ENCODE measurements around the gene SNN.

SNN gene

GRCh38 chr16:11679941-11680911 is 12.0 kb downstream of the SNN start:
- H3K4me3 ChIP-seq (ENCODE audit: low read depth in 1 of 5, low read length in 5 of 5) = no peak overlapping the region

GRCh38 chr16:11681556-11681955 is 13.3 kb downstream of the SNN start:
- Histone ChIP-seq H3K9me3 (ENCODE audit: control insufficient read depth in 5 of 5, low read length in 5 of 5) (no peaks in the 10 kb centered on the region), H3K27ac (ENCODE audit: low read depth, low read length) (no peak overlapping the region), H3K36me3 (ENCODE audit: control insufficient read depth in 5 of 5, insufficient read depth in 5 of 5, low read length in 5 of 5) (peaks cover 18 to 88% (median 76%) of the 10 kb centered on the region in 5 donors), H3K9ac (ENCODE audit: low read length in 5 of 5) (no peak overlapping the region), H3K4me3 (ENCODE audit: low read depth in 1 of 5, low read length in 5 of 5) (no peak overlapping the region), H3K4me1 (ENCODE audit: control insufficient read depth in 5 of 5, insufficient read depth in 5 of 5, low read length in 5 of 5) (peaks cover 8 to 47% (median 34%) of the 10 kb centered on the region in 5 donors), H3K27me3 (ENCODE audit: control insufficient read depth in 5 of 5, insufficient read depth in 4 of 5, low read length in 5 of 5) (no peaks in the 10 kb centered on the region)

More at GRCh38 chr16:11679941-11680911, 12.0 kb downstream of the SNN start:
- Histone ChIP-seq H3K9me3 (ENCODE audit: control insufficient read depth in 5 of 5, low read length in 5 of 5) (no peaks in the 10 kb centered on the region), H3K27me3 (ENCODE audit: control insufficient read depth in 5 of 5, insufficient read depth in 4 of 5, low read length in 5 of 5) (no peaks in the 10 kb centered on the region), H3K9ac (ENCODE audit: low read length in 5 of 5) (no peak overlapping the region), H3K36me3 (ENCODE audit: control insufficient read depth in 5 of 5, insufficient read depth in 5 of 5, low read length in 5 of 5) (peaks cover 18 to 93% (median 85%) of the 10 kb centered on the region in 5 donors), H3K27ac (ENCODE audit: low read depth, low read length) (peak overlapping the region; percentile 17), H3K4me1 (ENCODE audit: control insufficient read depth in 5 of 5, insufficient read depth in 5 of 5, low read length in 5 of 5) (peaks cover 8 to 60% (median 36%) of the 10 kb centered on the region in 5 donors)

- Histone ChIP-seq H3K27me3 (ENCODE audit: control insufficient read depth in 5 of 5, insufficient read depth in 4 of 5, low read length in 5 of 5) (no peaks in the 10 kb centered on the region), H3K9me3 (ENCODE audit: control insufficient read depth in 5 of 5, low read length in 5 of 5) (no peaks in the 10 kb centered on the region), H3K27ac (ENCODE audit: low read depth, low read length) (no peak overlapping the region), H3K4me1 (ENCODE audit: control insufficient read depth in 5 of 5, insufficient read depth in 5 of 5, low read length in 5 of 5) (peaks cover 8 to 42% (median 29%) of the 10 kb centered on the region in 5 donors), H3K9ac (ENCODE audit: low read length in 5 of 5) (no peak overlapping the region), H3K4me3 (ENCODE audit: low read depth in 1 of 5, low read length in 5 of 5) (no peak overlapping the region), H3K36me3 (ENCODE audit: control insufficient read depth in 5 of 5, insufficient read depth in 5 of 5, low read length in 5 of 5) (peaks cover 21 to 86% (median 70%) of the 10 kb centered on the region in 5 donors)
These were observed 13.9 kb downstream of the SNN start for GRCh38 chr16:11681976-11682654.

GRCh38 chr16:11682655-11683096 is 14.4 kb downstream of the SNN start:
- Histone ChIP-seq H3K4me1 (ENCODE audit: control insufficient read depth in 5 of 5, insufficient read depth in 5 of 5, low read length in 5 of 5) (peaks cover 8 to 37% (median 28%) of the 10 kb centered on the region in 5 donors), H3K27me3 (ENCODE audit: control insufficient read depth in 5 of 5, insufficient read depth in 4 of 5, low read length in 5 of 5) (no peaks in the 10 kb centered on the region), H3K36me3 (ENCODE audit: control insufficient read depth in 5 of 5, insufficient read depth in 5 of 5, low read length in 5 of 5) (peaks cover 21 to 85% (median 69%) of the 10 kb centered on the region in 5 donors)

GRCh38 chr16:11683145-11683544 is 14.9 kb downstream of the SNN start:
- H3K36me3 ChIP-seq (ENCODE audit: control insufficient read depth in 5 of 5, insufficient read depth in 5 of 5, low read length in 5 of 5) = peaks cover 21 to 84% (median 69%) of the 10 kb centered on the region in 5 donors
- H3K4me1 ChIP-seq (ENCODE audit: control insufficient read depth in 5 of 5, insufficient read depth in 5 of 5, low read length in 5 of 5) = peaks cover 4 to 34% (median 27%) of the 10 kb centered on the region in 5 donors
- no peaks in the 10 kb centered on the region for H3K9me3 ChIP-seq (ENCODE audit: control insufficient read depth in 5 of 5, low read length in 5 of 5)
- no peak overlapping the region for H3K4me3 ChIP-seq (ENCODE audit: low read depth in 1 of 5, low read length in 5 of 5)
- no peaks in the 10 kb centered on the region for H3K27me3 ChIP-seq (ENCODE audit: control insufficient read depth in 5 of 5, insufficient read depth in 4 of 5, low read length in 5 of 5)
- peak overlapping the region; percentile 2 for H3K27ac ChIP-seq (ENCODE audit: low read depth, low read length)
- no peak overlapping the region for H3K9ac ChIP-seq (ENCODE audit: low read length in 5 of 5)

More at GRCh38 chr16:11682655-11683096, 14.4 kb downstream of the SNN start:
- Histone ChIP-seq H3K9me3 (ENCODE audit: control insufficient read depth in 5 of 5, low read length in 5 of 5) (no peaks in the 10 kb centered on the region), H3K9ac (ENCODE audit: low read length in 5 of 5) (no peak overlapping the region), H3K27ac (ENCODE audit: low read depth, low read length) (peak overlapping the region; percentile 2), H3K4me3 (ENCODE audit: low read depth in 1 of 5, low read length in 5 of 5) (no peak overlapping the region)

- no peak overlapping the region for H3K27ac ChIP-seq (ENCODE audit: low read depth, low read length)
- no peak overlapping the region for H3K9ac ChIP-seq (ENCODE audit: low read length in 5 of 5)
- H3K9me3 ChIP-seq (ENCODE audit: control insufficient read depth in 5 of 5, low read length in 5 of 5) = no peaks in the 10 kb centered on the region
- H3K4me1 ChIP-seq (ENCODE audit: control insufficient read depth in 5 of 5, insufficient read depth in 5 of 5, low read length in 5 of 5) = peaks cover 2 to 37% (median 33%) of the 10 kb centered on the region in 5 donors
- H3K36me3 ChIP-seq (ENCODE audit: control insufficient read depth in 5 of 5, insufficient read depth in 5 of 5, low read length in 5 of 5) = peaks cover 21 to 71% (median 57%) of the 10 kb centered on the region in 5 donors
- no peaks in the 10 kb centered on the region for H3K27me3 ChIP-seq (ENCODE audit: control insufficient read depth in 5 of 5, insufficient read depth in 4 of 5, low read length in 5 of 5)
- no peak overlapping the region for H3K4me3 ChIP-seq (ENCODE audit: low read depth in 1 of 5, low read length in 5 of 5)
These were observed 16.2 kb downstream of the SNN start for GRCh38 chr16:11684231-11685025.

- H3K36me3 ChIP-seq (ENCODE audit: control insufficient read depth in 5 of 5, insufficient read depth in 5 of 5, low read length in 5 of 5) = peaks cover 20 to 62% (median 49%) of the 10 kb centered on the region in 5 donors
These were observed 17.8 kb downstream of the SNN start for GRCh38 chr16:11685844-11686618.

GRCh38 chr16:11686713-11687380 is 18.6 kb downstream of the SNN start:
- Histone ChIP-seq H3K27me3 (ENCODE audit: control insufficient read depth in 5 of 5, insufficient read depth in 4 of 5, low read length in 5 of 5) (no peaks in the 10 kb centered on the region), H3K9ac (ENCODE audit: low read length in 5 of 5) (no peak overlapping the region), H3K9me3 (ENCODE audit: control insufficient read depth in 5 of 5, low read length in 5 of 5) (no peaks in the 10 kb centered on the region), H3K4me3 (ENCODE audit: low read depth in 1 of 5, low read length in 5 of 5) (no peak overlapping the region), H3K4me1 (ENCODE audit: control insufficient read depth in 5 of 5, insufficient read depth in 5 of 5, low read length in 5 of 5) (peaks cover 2 to 36% (median 25%) of the 10 kb centered on the region in 5 donors), H3K36me3 (ENCODE audit: control insufficient read depth in 5 of 5, insufficient read depth in 5 of 5, low read length in 5 of 5) (peaks cover 24 to 63% (median 55%) of the 10 kb centered on the region in 5 donors), H3K27ac (ENCODE audit: low read depth, low read length) (no peak overlapping the region)

More at GRCh38 chr16:11685844-11686618, 17.8 kb downstream of the SNN start:
- H3K4me3 ChIP-seq (ENCODE audit: low read depth in 1 of 5, low read length in 5 of 5) = no peak overlapping the region
- H3K27me3 ChIP-seq (ENCODE audit: control insufficient read depth in 5 of 5, insufficient read depth in 4 of 5, low read length in 5 of 5) = no peaks in the 10 kb centered on the region
- no peak overlapping the region for H3K27ac ChIP-seq (ENCODE audit: low read depth, low read length)
- H3K9ac ChIP-seq (ENCODE audit: low read length in 5 of 5) = no peak overlapping the region
- peaks cover 2 to 44% (median 32%) of the 10 kb centered on the region in 5 donors for H3K4me1 ChIP-seq (ENCODE audit: control insufficient read depth in 5 of 5, insufficient read depth in 5 of 5, low read length in 5 of 5)
- H3K9me3 ChIP-seq (ENCODE audit: control insufficient read depth in 5 of 5, low read length in 5 of 5) = no peaks in the 10 kb centered on the region

All from subcutaneous abdominal adipose tissue (tissue), 5 donors.